Subcutaneous adipose tissue (tissue), 4 donors: Measurements from ENCODE around the gene AK9. TPM values are rescaled to one million over a fixed set of nuclear protein-coding genes. Genes with fewer than 3 reads are reported as not detected.

Experiments
- total RNA-seq, 4 donors: library from RNA; depleted of rRNA; stranded (reverse); fragments of >200 nt; gene quantifications; one replicate each; pipeline ENCODE4 v1.1.0, GENCODE V29; 2016
- TF ChIP-seq, protein P1 (sequence below): fragments of 450-650 bp; IDR thresholded peaks from one replicate; pipeline ENCODE4 v1.5.1; 2016; ENCODE audit warnings: low read depth, mild to moderate bottlenecking, control low read depth, antibody characterized with exemption, moderate library complexity

The AK9 gene
- total RNA-seq, 4 donors from 2014 or later = 7.0 to 9.8 (median 8.1) TPM

DNA sequence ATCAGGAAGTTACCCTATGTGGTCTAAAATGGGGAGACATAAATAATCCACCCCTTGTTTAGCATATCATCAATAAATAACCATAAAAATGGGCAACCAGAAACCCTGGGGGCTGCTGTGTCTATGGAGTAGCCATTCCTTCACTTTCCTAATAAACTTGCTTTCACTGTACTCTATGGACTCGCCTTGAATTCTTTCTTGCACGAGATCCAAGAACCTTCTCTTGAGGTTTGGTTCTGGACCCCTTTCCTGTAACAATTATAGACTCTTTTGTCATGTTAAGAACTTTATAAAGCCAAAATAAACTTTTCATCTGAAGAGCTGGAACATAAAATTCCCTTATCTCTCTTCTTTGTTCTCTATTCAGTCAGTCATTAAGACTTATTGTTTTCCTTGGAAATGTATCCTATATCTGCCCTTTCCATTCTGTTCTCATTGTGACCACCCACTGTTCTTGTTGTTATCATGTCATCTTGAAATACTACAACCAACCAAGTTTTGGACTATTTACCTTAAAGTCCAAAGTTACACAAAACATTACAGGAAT, 178.7 kb downstream of the AK9 start:
- TF ChIP-seq, protein P1, sequence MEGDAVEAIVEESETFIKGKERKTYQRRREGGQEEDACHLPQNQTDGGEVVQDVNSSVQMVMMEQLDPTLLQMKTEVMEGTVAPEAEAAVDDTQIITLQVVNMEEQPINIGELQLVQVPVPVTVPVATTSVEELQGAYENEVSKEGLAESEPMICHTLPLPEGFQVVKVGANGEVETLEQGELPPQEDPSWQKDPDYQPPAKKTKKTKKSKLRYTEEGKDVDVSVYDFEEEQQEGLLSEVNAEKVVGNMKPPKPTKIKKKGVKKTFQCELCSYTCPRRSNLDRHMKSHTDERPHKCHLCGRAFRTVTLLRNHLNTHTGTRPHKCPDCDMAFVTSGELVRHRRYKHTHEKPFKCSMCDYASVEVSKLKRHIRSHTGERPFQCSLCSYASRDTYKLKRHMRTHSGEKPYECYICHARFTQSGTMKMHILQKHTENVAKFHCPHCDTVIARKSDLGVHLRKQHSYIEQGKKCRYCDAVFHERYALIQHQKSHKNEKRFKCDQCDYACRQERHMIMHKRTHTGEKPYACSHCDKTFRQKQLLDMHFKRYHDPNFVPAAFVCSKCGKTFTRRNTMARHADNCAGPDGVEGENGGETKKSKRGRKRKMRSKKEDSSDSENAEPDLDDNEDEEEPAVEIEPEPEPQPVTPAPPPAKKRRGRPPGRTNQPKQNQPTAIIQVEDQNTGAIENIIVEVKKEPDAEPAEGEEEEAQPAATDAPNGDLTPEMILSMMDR = no peak

DNA sequence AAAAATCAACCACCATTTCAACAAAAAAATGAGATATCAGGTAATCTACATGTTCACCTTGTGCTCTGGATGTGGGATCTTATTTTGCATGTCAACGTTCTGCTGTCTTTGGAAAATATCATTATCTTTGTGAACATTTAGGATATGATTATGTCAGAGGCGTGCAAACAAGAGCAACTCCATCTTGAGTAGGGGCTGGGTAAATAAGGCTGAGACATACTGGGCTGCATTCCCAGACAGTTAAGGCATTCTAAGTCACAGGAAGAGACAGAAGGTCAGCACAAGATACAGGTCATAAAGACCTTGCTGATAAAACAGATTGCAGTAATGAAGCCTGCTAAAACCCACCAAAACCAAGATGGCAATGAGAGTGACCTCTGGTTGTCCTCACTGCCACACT, 179.2 kb downstream of the AK9 start:
- TF ChIP-seq, protein P1 = no peak

DNA sequence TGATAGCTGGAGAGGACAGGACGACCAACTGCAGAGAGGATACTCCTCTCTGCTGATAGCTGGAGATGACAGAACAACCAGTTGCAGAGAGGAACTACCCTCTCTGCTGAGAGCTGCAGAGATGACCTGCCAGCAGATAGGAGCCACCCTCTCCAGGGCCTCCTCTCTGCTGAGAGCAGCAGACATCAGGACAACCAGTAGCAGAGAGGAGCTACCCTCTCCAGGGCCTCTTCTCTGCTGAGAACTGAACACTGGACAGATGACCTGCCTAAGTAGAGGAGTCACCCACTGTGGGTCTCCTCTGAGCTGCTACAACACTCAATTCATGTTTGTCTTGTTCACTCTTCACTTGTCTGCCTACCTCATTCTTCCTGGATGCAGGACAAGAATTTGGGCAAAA, 180.6 kb downstream of the AK9 start:
- TF ChIP-seq, protein P1 = no peak

DNA sequence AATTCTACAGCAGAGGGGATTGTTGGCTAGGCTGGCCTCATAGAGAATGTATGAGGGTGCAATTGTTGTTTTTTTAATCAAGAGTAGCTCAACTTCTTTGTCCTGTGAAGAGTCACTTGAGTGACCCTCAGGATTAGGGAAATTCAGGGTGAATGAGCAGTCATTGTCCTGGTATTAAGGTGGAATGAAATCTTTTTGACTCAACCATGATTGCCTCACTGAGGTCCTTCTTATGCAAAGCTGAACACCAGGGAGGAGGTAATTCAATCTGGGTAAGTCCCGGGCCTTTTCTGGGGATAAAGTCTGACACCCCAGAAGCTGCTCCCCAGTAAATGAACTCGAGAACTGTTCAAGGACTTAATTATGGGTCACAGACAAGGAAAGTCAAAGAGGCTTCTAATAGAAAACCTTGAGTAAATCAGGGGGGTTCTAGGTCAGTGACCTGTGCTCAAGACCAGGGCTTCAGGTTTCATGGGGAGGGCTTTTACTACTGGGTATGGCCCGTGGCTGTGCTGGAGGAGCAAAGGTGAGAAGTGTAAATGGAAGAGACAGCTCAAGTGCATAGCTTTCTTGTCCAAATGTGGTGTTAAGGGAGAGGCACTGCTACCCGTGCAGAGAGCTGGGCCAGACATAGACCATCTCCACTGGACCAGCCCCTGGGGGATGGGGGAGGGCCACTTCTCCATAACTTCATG, 182.7 kb downstream of the AK9 start:
- TF ChIP-seq, protein P1 = no peak

DNA sequence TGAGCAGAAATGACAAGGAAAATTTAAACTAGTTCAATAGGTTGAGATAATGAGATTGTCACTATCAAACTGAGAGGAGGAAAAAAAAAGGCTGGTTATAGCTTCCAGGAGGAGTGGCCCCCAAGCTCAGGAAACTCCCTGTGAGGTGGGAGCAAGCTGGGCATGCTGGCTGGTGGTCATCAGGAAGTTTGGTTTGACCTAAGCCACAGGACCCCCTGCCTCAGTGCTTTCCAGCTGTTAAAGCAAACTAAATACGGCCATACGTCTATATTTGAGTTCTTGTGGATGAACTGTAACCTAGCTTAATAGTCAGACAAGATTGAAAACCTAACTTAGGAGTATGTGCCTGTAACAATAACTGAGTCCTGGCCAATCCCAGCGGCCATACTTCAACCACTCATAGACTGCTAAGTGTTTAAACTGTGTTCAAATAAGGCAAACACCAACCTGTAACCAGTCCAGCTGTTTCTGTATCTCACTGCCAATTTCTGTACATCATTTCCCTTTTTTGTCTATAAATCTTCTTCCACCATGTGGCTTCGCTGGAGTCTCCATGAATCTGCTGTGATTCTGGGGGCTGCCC, 183.4 kb downstream of the AK9 start:
- TF ChIP-seq, protein P1 = no peak

DNA sequence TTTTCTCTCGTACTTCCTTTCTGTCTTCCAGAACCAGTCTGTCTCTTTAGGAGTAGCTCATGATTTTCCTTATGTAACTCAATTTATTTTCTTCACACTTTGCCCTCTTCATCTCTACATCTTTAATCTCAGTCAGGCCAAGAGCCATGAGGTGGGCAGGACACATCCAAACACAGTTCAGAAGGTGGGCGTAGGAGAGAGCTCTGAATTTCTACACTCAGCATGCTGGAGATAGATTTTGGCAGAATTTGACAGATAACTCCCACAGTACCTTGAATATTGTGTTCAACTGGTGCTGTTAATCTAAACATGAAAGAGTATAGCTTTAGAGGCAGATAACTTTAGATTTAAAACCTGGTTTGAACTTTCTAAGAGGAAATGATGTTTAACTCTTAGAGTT, 184.2 kb downstream of the AK9 start:
- TF ChIP-seq, protein P1 = no peak

DNA sequence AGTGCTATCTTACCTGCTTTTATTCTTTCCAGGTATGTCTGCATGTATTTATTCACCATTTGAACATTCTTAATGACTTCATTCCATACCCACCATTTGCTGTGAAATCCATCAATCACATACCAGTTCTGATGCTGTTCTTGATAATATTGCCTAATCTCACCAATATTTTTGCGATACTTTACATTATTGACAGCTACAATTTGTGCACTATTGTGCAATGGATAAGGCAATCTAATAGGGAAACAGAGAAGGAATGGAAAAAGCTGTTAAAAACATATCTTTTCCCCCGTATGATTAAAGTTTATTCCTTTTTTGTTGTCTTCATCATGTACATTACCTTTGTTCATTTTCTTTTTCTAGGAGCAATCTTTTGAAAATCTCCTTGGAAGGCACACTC, 184.7 kb downstream of the AK9 start:
- TF ChIP-seq, protein P1 = no peak
